ENCODE measurements around the gene MOB3B.
"Not testable (repeated sequence)": the region's sequence is repeated elsewhere in the genome, so short reads cannot be mapped to it uniquely, and the experiment has no call there.

The MOB3B gene

DNA sequence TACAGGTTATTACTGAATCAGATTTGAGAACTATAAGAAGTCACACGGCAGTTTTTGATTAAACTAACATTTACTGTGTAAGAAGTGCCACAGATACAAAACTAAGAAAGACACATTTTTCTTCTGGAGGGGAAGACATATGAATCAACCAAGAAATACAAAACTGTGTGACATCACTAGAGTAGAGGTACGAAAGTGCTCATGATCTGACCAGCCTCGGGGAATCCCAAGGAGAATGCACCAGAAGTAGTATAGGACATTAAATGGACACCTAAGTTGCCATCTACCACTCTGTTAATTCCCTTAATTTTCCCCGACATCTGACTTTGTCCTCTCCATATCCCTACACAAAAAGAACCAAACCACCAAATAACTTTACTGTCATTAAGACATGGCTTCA, 10.8 kb downstream of the MOB3B start:
- Histone ChIP-seq H3K36me3 (ENCODE audit: insufficient read depth, low read length) (no peaks in the 10 kb centered on the region), H3K9me3 (ENCODE audit: control insufficient read depth, insufficient read depth, low read length) (no peaks in the 10 kb centered on the region), H3K9ac (ENCODE audit: low read depth, low read length) (no peak overlapping the region), H3K4me1 (ENCODE audit: insufficient read depth, low read length) (peaks cover 23% of the 10 kb centered on the region)

DNA sequence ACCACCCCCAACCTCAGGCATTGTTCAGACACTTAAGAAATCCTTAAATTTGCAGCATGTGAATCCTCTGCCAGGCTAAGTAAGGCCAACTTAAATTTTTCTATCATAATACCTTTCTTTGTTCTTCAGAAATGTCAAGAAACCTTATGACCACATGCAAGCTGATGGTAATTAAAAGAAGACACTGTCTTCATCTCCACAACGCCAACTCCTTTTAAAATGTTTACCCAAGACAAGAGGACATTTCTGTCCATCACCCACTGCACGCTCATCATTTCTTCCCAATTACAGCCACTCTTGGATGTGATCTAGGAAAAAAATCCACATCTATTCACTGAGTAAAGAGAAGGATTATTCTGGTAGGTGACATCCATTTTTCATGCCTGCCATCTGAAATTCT, 11.6 kb downstream of the MOB3B start:
- Histone ChIP-seq H3K9ac (ENCODE audit: low read depth, low read length) (no peak overlapping the region), H3K4me1 (ENCODE audit: insufficient read depth, low read length) (peaks cover 15% of the 10 kb centered on the region), H3K36me3 (ENCODE audit: insufficient read depth, low read length) (no peaks in the 10 kb centered on the region), H3K9me3 (ENCODE audit: control insufficient read depth, insufficient read depth, low read length) (no peaks in the 10 kb centered on the region)

DNA sequence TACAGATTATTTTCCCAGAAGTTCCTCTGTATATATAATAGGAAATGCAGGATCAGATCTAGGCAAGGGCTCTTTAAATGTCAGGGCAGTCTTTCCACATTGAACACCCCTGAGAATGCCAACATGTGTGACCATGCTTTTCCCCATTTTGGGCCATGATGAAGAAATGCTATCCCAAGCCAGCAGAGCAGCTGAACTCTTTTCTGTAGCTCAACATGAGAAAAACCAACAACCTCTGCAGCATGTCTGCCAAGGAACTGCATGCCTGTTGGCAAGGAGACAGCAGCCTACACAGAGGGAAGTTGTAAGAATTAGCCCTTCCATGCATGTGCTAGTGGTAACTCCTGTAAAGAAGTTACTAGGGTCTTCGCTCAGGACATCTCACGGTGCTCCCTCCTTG, 15.1 kb downstream of the MOB3B start:
- Histone ChIP-seq H3K36me3 (ENCODE audit: insufficient read depth, low read length) (no peaks in the 10 kb centered on the region), H3K9me3 (ENCODE audit: control insufficient read depth, insufficient read depth, low read length) (no peaks in the 10 kb centered on the region), H3K4me1 (ENCODE audit: insufficient read depth, low read length) (peaks cover 3% of the 10 kb centered on the region; the same call in 1 of the 2 replicates), H3K9ac (ENCODE audit: low read depth, low read length) (no peak overlapping the region)

DNA sequence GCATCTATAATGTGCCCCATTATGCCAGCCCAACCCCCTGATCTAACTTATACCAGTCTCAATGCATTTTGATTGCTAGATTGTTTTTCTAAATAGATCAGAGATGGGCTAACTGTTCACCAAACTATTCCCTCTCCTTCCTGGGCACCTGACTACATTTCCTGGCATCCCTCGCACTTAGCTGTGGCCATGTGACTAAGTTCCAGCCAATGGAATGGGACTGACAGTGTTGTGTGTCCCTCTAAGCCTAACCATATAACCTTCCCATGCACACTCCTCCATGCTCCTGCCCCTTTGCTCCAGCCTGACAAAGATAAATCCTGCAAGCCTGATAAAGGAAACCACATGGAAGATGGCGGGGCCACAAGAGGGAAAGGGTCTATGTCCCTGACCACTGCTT, 17.8 kb downstream of the MOB3B start:
- Histone ChIP-seq H3K36me3 (ENCODE audit: insufficient read depth, low read length) (no peaks in the 10 kb centered on the region), H3K4me1 (ENCODE audit: insufficient read depth, low read length) (no peaks in the 10 kb centered on the region), H3K9me3 (ENCODE audit: control insufficient read depth, insufficient read depth, low read length) (no peaks in the 10 kb centered on the region), H3K9ac (ENCODE audit: low read depth, low read length) (no peak overlapping the region)

DNA sequence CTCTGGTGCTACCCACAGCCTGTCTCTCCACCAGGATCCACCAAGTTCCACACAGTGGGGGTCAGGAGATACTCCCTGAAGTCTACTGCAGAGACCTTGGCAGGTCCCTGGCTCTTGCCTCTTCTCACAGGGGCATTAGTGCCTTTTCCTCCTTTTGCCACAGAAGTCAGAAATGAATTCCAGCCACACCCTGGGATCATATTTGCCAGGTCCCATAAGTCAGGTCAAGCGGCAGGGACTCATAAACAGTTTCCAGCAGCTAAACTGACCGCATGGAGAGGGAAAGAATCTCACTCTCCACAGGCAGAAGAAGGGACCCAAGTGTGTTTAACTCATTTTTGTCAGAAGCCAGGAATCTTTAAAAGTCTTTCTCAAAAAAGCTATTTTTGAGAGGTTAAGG, 18.8 kb downstream of the MOB3B start:
- no peaks in the 10 kb centered on the region for H3K9me3 ChIP-seq (ENCODE audit: control insufficient read depth, insufficient read depth, low read length)
- H3K9ac ChIP-seq (ENCODE audit: low read depth, low read length), result no peak overlapping the region
- H3K4me1 ChIP-seq (ENCODE audit: insufficient read depth, low read length), result no peaks in the 10 kb centered on the region
- no peaks in the 10 kb centered on the region for H3K36me3 ChIP-seq (ENCODE audit: insufficient read depth, low read length)

DNA sequence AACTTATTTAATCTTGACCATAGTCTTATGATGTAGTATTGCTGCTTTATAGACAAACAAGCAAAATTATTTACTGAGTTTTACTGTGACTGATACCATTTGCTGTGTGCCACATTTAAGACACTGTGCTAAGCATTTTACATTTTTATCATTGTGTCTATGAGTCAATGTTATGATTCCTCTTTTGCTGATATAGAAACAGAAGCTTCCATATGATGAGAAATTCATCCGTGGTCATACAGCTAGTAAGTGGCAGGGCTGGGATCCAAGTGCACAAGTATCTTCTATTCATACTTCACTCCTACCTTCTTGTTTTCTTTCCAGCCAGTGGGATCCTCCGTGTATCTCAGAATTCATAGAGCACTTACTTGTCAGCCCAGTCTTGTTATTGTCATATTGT, 22.6 kb downstream of the MOB3B start:
- Histone ChIP-seq H3K4me1 (ENCODE audit: insufficient read depth, low read length) (no peaks in the 10 kb centered on the region; the same call in 1 of the 2 replicates), H3K9me3 (ENCODE audit: control insufficient read depth, insufficient read depth, low read length) (no peaks in the 10 kb centered on the region), H3K9ac (ENCODE audit: low read depth, low read length) (no peak overlapping the region), H3K36me3 (ENCODE audit: insufficient read depth, low read length) (no peaks in the 10 kb centered on the region)

DNA sequence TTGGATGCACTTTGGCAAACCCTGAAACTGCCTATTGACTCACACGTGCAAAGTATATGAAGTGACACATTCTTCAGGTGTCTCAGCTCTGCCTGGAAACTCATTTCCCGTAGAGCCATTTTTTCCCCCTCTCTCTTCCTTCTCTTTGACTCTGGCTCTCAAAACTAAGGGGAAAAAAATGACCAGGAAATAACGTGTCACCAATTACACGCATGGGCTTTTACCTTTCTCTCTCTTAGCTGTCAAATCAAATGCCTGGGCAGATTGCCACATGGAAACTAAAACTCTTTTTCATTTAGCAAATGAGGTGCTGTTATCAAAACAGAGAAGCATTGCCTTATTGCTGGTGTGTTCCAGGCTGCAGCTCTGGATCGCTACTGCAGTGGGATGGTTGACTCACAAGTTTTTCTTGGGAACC, 23.9 kb downstream of the MOB3B start:
- no peaks in the 10 kb centered on the region for H3K9me3 ChIP-seq (ENCODE audit: control insufficient read depth, insufficient read depth, low read length)
- H3K4me1 ChIP-seq (ENCODE audit: insufficient read depth, low read length), result no peaks in the 10 kb centered on the region; the same call in 1 of the 2 replicates
- no peak overlapping the region for H3K9ac ChIP-seq (ENCODE audit: low read depth, low read length)

DNA sequence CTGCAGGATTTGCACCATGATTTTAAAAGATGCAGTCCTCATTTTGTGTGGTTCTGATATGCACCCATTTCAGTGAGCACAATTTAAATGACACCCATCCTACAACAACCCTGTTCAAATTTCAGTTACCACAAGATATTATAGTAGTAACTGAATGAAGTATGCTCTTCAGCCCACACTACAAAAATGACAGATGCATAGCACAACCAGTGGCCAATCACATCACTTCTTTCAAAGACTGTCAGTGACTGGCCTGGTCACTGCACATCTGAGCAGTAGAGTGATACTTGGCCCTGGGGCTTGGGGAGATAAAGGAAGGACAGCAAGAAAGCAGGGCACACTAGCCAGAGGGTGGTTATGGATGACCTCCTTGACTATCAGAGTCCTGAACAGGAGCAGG, 25.4 kb downstream of the MOB3B start:
- Histone ChIP-seq H3K4me1 (ENCODE audit: insufficient read depth, low read length) (peaks cover 7% of the 10 kb centered on the region), H3K36me3 (ENCODE audit: insufficient read depth, low read length) (no peaks in the 10 kb centered on the region), H3K9ac (ENCODE audit: low read depth, low read length) (no peak overlapping the region), H3K9me3 (ENCODE audit: control insufficient read depth, insufficient read depth, low read length) (no peaks in the 10 kb centered on the region)

More for the DNA sequence above, 23.9 kb downstream of the MOB3B start:
- H3K36me3 ChIP-seq (ENCODE audit: insufficient read depth, low read length), result no peaks in the 10 kb centered on the region

DNA sequence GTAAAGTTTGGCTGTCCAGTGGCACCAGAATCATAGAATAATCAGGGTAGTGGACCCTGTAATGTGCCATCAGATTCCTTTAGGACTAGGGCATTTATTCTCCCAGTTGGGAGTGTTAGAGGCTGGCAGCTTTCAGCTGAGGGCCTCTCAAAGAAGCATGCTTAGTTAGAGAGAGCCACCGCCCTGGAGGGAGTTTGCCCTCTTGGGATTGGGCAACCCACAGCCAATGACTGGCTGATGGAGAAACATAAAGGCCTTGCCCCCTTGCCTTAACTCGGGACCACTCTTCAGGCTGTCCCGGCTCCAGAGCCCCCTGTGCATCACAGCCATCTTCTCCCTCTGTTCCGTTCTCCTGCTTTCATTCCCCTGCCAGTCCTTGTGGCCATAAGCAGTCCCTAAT, 26.0 kb downstream of the MOB3B start:
- Histone ChIP-seq H3K9ac (ENCODE audit: low read depth, low read length) (no peak overlapping the region), H3K9me3 (ENCODE audit: control insufficient read depth, insufficient read depth, low read length) (no peaks in the 10 kb centered on the region), H3K36me3 (ENCODE audit: insufficient read depth, low read length) (no peaks in the 10 kb centered on the region), H3K4me1 (ENCODE audit: insufficient read depth, low read length) (peaks cover 13% of the 10 kb centered on the region)

DNA sequence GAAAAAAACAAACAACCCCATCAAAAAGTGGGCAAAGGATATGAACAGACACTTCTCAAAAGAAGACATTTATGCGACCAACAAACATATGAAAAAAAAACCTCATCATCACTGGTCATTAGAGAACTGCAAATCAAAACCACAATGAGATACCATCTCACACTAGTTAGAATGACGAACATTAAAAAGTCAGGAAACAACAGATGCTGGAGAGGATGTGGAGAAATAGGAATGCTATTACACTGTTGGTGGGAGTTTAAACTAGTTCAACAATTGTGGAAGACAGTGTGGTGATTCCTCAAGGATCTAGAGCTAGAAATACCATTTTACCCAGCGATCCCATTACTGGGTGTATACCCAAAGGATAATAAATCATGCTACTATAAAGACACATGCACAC, 28.7 kb downstream of the MOB3B start:
- H3K9me3 ChIP-seq (ENCODE audit: control insufficient read depth, insufficient read depth, low read length); H3K36me3 ChIP-seq (ENCODE audit: insufficient read depth, low read length); H3K9ac ChIP-seq (ENCODE audit: low read depth, low read length): not testable (repeated sequence)
- peaks cover 33% of the 10 kb centered on the region for H3K4me1 ChIP-seq (ENCODE audit: insufficient read depth, low read length)

DNA sequence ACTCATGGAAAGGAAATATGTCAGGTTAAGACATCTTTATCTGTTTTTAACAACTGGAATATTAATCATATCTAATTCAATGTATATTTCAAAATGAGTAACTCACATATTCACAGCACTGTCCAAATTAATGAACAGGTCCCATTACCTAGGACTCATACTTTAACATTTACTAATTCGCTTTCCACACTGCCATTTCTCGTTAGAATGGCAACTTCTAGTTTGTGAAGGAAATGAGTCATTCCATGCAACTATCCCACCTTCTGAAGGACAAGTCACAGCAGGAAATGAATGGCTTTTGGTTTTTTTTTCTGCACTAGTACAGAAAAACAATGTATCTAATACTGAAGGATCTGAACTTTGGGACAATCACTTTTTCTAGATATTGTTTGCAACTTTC, 30.2 kb downstream of the MOB3B start:
- Histone ChIP-seq H3K9ac (ENCODE audit: low read depth, low read length) (no peak overlapping the region), H3K9me3 (ENCODE audit: control insufficient read depth, insufficient read depth, low read length) (no peaks in the 10 kb centered on the region)

DNA sequence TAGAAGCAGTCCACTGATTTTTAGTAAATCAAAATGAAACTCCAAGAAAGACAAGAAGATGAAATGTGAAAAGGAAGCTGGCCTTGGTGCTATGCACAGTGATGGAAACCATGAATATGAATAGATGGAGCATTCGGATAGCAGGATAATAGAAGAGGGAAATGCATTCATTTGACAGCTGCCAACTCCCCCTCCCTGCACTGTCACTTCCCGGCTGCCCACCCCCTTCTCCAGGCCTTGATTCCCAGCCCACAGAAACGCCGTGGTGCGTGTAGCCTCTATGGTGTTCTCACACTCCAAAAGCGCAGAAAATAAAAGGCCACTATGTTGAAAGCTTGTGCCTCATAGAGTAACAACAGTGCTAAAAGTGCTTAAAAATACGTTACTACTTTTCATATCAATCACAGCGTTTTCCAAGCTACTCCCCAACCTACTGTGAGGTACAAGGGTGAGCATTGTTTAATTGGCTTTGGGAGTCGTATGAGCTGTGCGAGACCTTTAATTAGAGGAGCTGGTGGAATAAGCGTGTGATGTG, 31.7 kb downstream of the MOB3B start:
- peaks cover 40% of the 10 kb centered on the region for H3K4me1 ChIP-seq (ENCODE audit: insufficient read depth, low read length)
- no peak overlapping the region for H3K9ac ChIP-seq (ENCODE audit: low read depth, low read length)
- no peaks in the 10 kb centered on the region for H3K36me3 ChIP-seq (ENCODE audit: insufficient read depth, low read length)
- H3K9me3 ChIP-seq (ENCODE audit: control insufficient read depth, insufficient read depth, low read length), result no peaks in the 10 kb centered on the region

More for the DNA sequence above, 30.2 kb downstream of the MOB3B start:
- H3K36me3 ChIP-seq (ENCODE audit: insufficient read depth, low read length), result no peaks in the 10 kb centered on the region
- H3K4me1 ChIP-seq (ENCODE audit: insufficient read depth, low read length), result peaks cover 40% of the 10 kb centered on the region

DNA sequence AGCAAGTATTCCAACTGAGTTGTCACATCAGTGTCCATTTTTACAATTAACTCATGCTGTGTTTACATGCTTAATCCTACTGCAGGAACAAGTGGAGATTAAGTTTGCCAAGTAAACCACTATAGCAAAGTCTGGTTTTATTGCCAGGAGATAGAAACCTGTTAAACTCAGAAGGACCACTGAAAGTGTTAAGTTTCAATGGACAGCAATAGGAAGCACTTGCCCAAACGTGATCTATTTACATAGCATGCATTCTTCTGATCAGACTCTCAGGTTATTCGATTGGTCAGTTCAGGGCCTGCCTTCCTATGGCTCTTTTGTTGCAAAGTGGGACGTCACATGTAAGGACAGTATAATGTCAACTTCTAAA, 33.5 kb downstream of the MOB3B start:
- H3K9me3 ChIP-seq (ENCODE audit: control insufficient read depth, insufficient read depth, low read length), result no peaks in the 10 kb centered on the region
- peaks cover 40% of the 10 kb centered on the region for H3K4me1 ChIP-seq (ENCODE audit: insufficient read depth, low read length)
- no peaks in the 10 kb centered on the region for H3K36me3 ChIP-seq (ENCODE audit: insufficient read depth, low read length)
- H3K9ac ChIP-seq (ENCODE audit: low read depth, low read length), result no peak overlapping the region

DNA sequence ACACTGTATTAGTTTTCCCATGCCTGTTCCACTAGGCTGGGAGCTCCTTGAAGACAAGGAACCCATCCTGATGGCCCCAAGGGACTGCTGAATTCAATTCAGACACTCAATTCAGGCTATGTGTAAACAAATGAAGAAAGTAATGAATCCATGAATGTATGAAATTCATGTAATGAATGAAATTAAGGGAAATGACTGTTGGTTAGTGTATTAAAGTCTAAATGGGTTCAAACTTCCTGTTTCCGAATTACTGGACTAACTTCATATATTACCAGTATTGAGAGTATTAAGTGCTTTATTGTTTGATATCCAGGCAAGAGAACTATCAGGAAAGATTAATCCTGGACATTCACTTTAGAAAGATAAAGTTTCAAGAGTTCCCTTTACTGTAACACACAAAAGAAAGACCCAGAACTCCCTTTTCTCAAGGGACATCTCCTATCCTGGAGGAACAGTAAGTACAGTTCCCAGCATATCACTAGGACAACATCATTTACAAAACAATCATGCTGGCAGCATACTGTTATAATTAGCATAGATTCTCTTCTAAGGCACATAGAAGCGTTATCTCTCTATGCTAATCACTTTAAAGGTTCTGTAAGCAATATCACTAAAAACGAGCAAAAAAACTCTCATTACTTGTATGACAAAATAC, 34.0 kb downstream of the MOB3B start:
- Histone ChIP-seq H3K9ac (ENCODE audit: low read depth, low read length) (no peak overlapping the region), H3K4me1 (ENCODE audit: insufficient read depth, low read length) (peaks cover 40% of the 10 kb centered on the region), H3K36me3 (ENCODE audit: insufficient read depth, low read length) (no peaks in the 10 kb centered on the region), H3K9me3 (ENCODE audit: control insufficient read depth, insufficient read depth, low read length) (no peaks in the 10 kb centered on the region)

DNA sequence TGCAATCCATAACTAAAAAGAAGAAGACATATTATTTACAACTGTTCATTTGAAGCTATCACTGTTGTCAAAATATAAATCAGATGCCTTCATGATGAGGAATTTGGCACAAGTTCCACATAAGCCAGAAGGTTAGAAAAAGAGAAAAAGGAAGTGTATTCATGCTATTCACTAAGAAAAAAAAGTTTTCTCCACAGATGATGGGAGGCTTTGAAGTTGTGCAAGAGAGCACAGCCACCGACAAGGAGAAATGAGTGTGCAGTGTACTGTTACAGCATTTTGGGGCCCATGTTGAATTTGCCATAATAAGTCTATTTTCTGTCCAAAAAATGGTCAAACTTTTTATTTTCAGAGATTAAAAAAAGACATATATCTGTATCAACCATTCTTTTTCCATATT, 38.5 kb downstream of the MOB3B start:
- H3K9me3 ChIP-seq (ENCODE audit: control insufficient read depth, insufficient read depth, low read length), result no peaks in the 10 kb centered on the region
- H3K4me1 ChIP-seq (ENCODE audit: insufficient read depth, low read length), result peaks cover 20% of the 10 kb centered on the region; the same call in 1 of the 2 replicates
- H3K36me3 ChIP-seq (ENCODE audit: insufficient read depth, low read length), result no peaks in the 10 kb centered on the region; the same call in 1 of the 2 replicates
- no peak overlapping the region for H3K9ac ChIP-seq (ENCODE audit: low read depth, low read length)
